Heart left ventricle (tissue), 13 donors: ENCODE data around the gene RELA.

ENCODE experiments used
- POLR2A ChIP-seq, 2 donors: fragments of 450-650 bp; IDR thresholded peaks; one replicate each; pipeline ENCODE4 v1.6.1; 2017; ENCODE audit warnings: antibody characterized with exemption in 2 of 2, mild to moderate bottlenecking in 2 of 2, moderate library complexity in 2 of 2
- TF ChIP-seq, protein P1 (sequence below), 12 donors: fragments of 200-600 bp; sonication (generic) in 4 of 12; IDR thresholded peaks; one replicate each; pipeline versions ENCODE4 v1.5.0 to v1.8.0; 2018 to 2022; ENCODE audit warnings: antibody characterized with exemption in 12 of 12, mild to moderate bottlenecking in 5 of 12
- donor health status: ischemic (EF 13 %, LVEDD 7.1; RV severe dilation, severe dysfunction).
- donor health status: DM: no; HTN: yes; CAD: no.
- donor health status: DM: no; HTN: no; CAD: no.
- donor health status: ischemic (EF 25% LVEDD 6.9; RV normal size, moderate dysfunction).
- donor health status: ischemic (EF 25% LVEDD 5.7; RV mildly dilated, moderate dysfunction).
- donor health status: ischemic (EF 35%, LVEDD 5.7; RV mildly dilated, moderate dysfunction).
- donor health status: nonischemic (EF 11% LVEDD 7.7; RV severe dilation, severe dysfunction).
- donor health status: DM: yes; HTN: yes; CAD: no.
- donor health status: PGD.
- donor health status: ischemic (EF 29% LVEDD 5.4; RV normal size, mild dysfunction).
- donor health status: nonischemic (EF 23%, LVEDD 6.1; RV moderate dilation, normal function).

DNA sequence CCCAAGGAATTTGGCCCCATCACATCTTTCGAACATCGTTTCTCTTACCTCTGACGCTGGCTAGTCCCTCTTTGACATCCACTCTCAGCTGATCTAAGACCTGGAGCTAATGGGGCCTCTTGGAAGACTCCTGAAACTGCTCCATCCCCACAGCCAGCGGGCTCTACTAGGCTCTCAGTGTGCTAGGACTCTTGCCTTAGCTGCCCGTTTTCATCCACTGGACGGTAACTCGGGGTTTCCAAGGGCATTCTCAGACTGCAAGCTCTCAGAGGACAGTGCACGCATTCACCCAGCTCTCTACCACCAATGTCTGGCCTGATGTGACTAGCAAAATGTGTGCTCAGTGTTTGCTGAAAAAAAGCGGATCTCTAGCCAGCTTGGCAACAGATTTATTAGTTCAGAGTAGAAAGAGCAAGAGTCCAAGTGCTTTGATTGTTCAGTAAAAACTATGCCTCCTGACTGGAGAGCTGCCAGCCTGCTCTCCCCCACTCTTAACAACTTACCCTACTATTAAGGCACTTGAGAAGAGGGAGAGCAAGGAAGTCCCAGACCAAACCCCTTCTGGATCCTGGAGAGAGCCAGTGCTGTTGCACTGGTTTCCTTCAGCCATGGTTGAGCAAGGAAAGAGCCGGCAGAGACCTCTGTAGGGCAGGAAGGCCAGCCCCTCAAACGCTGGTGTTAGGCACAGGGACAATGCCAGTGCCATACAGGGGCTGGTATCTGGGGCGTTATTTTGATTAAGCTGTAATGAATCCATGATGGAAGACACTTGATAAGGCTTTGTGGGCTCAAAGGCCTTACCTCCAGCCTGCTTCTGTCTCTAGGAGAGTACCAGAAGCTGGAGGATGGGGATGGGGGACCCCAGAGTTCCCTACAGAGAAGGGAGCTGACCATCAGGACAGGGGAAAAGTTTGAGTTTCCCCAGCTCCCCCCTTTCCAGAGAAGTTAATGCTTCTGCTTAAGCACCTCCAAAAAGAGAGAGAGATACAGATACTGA lies 9.2 kb downstream of the RELA start:
- TF ChIP-seq, protein P1, sequence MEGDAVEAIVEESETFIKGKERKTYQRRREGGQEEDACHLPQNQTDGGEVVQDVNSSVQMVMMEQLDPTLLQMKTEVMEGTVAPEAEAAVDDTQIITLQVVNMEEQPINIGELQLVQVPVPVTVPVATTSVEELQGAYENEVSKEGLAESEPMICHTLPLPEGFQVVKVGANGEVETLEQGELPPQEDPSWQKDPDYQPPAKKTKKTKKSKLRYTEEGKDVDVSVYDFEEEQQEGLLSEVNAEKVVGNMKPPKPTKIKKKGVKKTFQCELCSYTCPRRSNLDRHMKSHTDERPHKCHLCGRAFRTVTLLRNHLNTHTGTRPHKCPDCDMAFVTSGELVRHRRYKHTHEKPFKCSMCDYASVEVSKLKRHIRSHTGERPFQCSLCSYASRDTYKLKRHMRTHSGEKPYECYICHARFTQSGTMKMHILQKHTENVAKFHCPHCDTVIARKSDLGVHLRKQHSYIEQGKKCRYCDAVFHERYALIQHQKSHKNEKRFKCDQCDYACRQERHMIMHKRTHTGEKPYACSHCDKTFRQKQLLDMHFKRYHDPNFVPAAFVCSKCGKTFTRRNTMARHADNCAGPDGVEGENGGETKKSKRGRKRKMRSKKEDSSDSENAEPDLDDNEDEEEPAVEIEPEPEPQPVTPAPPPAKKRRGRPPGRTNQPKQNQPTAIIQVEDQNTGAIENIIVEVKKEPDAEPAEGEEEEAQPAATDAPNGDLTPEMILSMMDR (IDR thresholded peaks at IDR 0.05), result no peak
- no peak for TF ChIP-seq POLR2A (IDR thresholded peaks at IDR 0.05)
